ENCODE measurements around the gene ACTR5.

The ACTR5 gene

GRCh38 chr20:38714308-38714707, 34.0 kb upstream of the ACTR5 start:
- TF ChIP-seq, protein P1, sequence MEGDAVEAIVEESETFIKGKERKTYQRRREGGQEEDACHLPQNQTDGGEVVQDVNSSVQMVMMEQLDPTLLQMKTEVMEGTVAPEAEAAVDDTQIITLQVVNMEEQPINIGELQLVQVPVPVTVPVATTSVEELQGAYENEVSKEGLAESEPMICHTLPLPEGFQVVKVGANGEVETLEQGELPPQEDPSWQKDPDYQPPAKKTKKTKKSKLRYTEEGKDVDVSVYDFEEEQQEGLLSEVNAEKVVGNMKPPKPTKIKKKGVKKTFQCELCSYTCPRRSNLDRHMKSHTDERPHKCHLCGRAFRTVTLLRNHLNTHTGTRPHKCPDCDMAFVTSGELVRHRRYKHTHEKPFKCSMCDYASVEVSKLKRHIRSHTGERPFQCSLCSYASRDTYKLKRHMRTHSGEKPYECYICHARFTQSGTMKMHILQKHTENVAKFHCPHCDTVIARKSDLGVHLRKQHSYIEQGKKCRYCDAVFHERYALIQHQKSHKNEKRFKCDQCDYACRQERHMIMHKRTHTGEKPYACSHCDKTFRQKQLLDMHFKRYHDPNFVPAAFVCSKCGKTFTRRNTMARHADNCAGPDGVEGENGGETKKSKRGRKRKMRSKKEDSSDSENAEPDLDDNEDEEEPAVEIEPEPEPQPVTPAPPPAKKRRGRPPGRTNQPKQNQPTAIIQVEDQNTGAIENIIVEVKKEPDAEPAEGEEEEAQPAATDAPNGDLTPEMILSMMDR (IDR thresholded peaks at IDR 0.05; ENCODE audit: low read depth, low read length, missing control alignments): no peak
- H3K4me3 ChIP-seq (ENCODE audit: low read depth, low read length): no peak overlapping the region
- no peak for DNase-seq (ENCODE audit: low read depth)

GRCh38 chr20:38715646-38716045, 32.6 kb upstream of the ACTR5 start:
- DNase-seq (ENCODE audit: low read depth): no peak
- H3K4me3 ChIP-seq (ENCODE audit: low read depth, low read length): no peak overlapping the region
- TF ChIP-seq, protein P1 (IDR thresholded peaks at IDR 0.05; ENCODE audit: low read depth, low read length, missing control alignments): no peak

- no peak for DNase-seq (ENCODE audit: low read depth)
- H3K4me3 ChIP-seq (ENCODE audit: low read depth, low read length): no peak overlapping the region
- TF ChIP-seq, protein P1 (IDR thresholded peaks at IDR 0.05; ENCODE audit: low read depth, low read length, missing control alignments): no peak
Measured at GRCh38 chr20:38722683-38723016, 25.6 kb upstream of the ACTR5 start.

GRCh38 chr20:38723017-38723847, 25.0 kb upstream of the ACTR5 start:
- H3K4me3 ChIP-seq (ENCODE audit: low read depth, low read length): no peak overlapping the region
- no peak for DNase-seq (ENCODE audit: low read depth)
- TF ChIP-seq, protein P1 (IDR thresholded peaks at IDR 0.05; ENCODE audit: low read depth, low read length, missing control alignments): no peak

DNA sequence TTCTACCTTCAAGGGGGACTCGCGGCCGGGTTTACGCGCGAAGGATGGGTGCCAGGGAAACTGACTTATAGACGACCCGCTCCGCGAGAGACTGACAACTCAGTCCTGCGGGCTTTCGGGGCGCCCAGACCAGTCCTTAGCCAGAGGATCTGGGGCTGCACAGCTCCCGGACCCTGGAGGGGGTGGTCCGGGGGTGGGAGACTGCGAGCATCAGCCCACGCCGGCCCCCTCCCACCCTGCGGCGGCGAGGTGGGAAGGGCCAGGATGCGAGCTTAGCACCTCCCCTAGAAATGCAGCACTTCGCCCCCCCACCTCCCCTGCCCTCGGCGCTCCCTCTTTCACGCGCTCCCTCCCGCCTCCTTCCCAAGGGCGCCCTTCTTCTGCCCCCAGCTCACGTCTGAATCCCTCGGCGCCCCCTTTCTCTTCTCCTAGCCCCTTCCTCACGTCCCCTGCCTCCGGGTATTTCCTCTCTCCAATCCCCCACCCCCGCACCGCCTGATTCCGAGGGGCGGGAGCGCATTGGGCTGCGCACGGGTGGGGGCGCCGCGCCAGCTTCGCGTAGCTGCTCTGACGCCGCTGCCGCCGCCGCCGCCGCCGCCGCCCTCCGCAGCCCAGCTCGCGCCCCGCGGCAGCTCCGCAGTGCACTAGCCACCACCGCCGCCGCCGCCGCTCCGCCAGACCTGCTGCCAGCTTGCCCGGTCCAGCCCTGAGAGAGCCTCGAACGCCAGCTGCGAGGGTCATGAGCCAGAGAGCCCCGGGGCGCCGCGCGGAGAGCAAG, 24.2 kb upstream of the ACTR5 start, which contains the start of gene SLC32A1:
SLC32A1 (plus strand) TSS at position 639 of the 778 bp plus-strand sequence. CDS start 239 bp downstream, outside the sequence.
- H3K4me3 ChIP-seq (ENCODE audit: low read depth, low read length): no peak within 1 kb of the TSS
- TF ChIP-seq, protein P1 (IDR thresholded peaks at IDR 0.05; ENCODE audit: low read depth, low read length, missing control alignments): no peak
- DNase-seq (ENCODE audit: low read depth): no peak

DNA sequence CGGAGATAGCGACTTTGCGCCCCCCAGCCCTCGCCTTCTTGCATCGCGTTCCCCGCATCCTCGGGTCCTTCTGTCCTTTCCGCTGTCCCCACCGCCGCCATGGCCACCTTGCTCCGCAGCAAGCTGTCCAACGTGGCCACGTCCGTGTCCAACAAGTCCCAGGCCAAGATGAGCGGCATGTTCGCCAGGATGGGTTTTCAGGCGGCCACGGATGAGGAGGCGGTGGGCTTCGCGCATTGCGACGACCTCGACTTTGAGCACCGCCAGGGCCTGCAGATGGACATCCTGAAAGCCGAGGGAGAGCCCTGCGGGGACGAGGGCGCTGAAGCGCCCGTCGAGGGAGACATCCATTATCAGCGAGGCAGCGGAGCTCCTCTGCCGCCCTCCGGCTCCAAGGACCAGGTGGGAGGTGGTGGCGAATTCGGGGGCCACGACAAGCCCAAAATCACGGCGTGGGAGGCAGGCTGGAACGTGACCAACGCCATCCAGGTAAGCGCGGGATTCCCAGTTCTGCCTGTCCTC, 23.6 kb upstream of the ACTR5 start:
- TF ChIP-seq, protein P1 (IDR thresholded peaks at IDR 0.05; ENCODE audit: low read depth, low read length, missing control alignments): no peak
- no peak overlapping the region for H3K4me3 ChIP-seq (ENCODE audit: low read depth, low read length)
- no peak for DNase-seq (ENCODE audit: low read depth)
